PFSK-1 (cell line): ENCODE results near the gene SCP2D1.

ENCODE experiments used
- FOXP2 ChIP-seq: optimal IDR thresholded peaks from 2 replicates; pipeline ENCODE3; 2011; ENCODE audit warnings: borderline replicate concordance, control low read depth, inconsistent platforms; ENCODE audit not compliant: insufficient read depth; ENCODE audit errors: extremely low read length, extremely low read depth
- POLR2AphosphoS5 ChIP-seq: IDR thresholded peaks from 2 replicates; pipeline ENCODE4 v1.6.1; 2012; ENCODE audit warnings: low read depth, mild to moderate bottlenecking, control low read depth, low read length, moderate library complexity
- REST ChIP-seq, 2 experiments: IDR thresholded peaks; 2 replicates each; pipeline versions ENCODE4 v1.6.1 to v1.8.0; 2011 to 2012; ENCODE audit warnings: low read depth in 2 of 2, low read length in 2 of 2, control low read depth in 1 of 2, inconsistent platforms in 1 of 2, mild to moderate bottlenecking in 1 of 2, moderate library complexity in 1 of 2; ENCODE audit not compliant: insufficient read depth in 1 of 2
- SIN3A ChIP-seq: IDR thresholded peaks from 2 replicates; pipeline ENCODE4 v1.6.1; 2012; ENCODE audit warnings: mild to moderate bottlenecking, low read length, moderate library complexity, borderline replicate concordance; ENCODE audit not compliant: insufficient read depth
- TAF1 ChIP-seq: IDR thresholded peaks from 2 replicates; pipeline ENCODE4 v1.6.1; 2012; ENCODE audit warnings: low read length, control low read depth, borderline replicate concordance; ENCODE audit not compliant: insufficient read depth

The SCP2D1 gene

GRCh38 chr20:18840248-18840645, 26.7 kb downstream of the SCP2D1 start:
- TF ChIP-seq SIN3A (no peak), TAF1 (no peak), POLR2AphosphoS5 (no peak), FOXP2 (no peak), REST (IDR thresholded peaks at IDR 0.05; ENCODE audit: insufficient read depth in 1 of 2, low read depth in 2 of 2, low read length in 2 of 2) (no peak)

- no peak for TF ChIP-seq POLR2AphosphoS5
- no peak for TF ChIP-seq REST (IDR thresholded peaks at IDR 0.05; ENCODE audit: insufficient read depth in 1 of 2, low read depth in 2 of 2, low read length in 2 of 2)
- no peak for TF ChIP-seq TAF1
- TF ChIP-seq SIN3A: no peak
- no peak for TF ChIP-seq FOXP2
These were observed 31.4 kb downstream of the SCP2D1 start for GRCh38 chr20:18845017-18845416.

- TF ChIP-seq FOXP2: no peak
- TF ChIP-seq SIN3A: no peak
These were observed 33.7 kb downstream of the SCP2D1 start for GRCh38 chr20:18847226-18847755.

- TF ChIP-seq FOXP2 (no peak), POLR2AphosphoS5 (no peak), REST (IDR thresholded peaks at IDR 0.05; ENCODE audit: insufficient read depth in 1 of 2, low read depth in 2 of 2, low read length in 2 of 2) (no peak), TAF1 (no peak), SIN3A (no peak)
These were observed 35.5 kb downstream of the SCP2D1 start for GRCh38 chr20:18849131-18849530.

GRCh38 chr20:18851629-18852028, 38.0 kb downstream of the SCP2D1 start:
- no peak for TF ChIP-seq REST (IDR thresholded peaks at IDR 0.05; ENCODE audit: insufficient read depth in 1 of 2, low read depth in 2 of 2, low read length in 2 of 2)
- no peak for TF ChIP-seq POLR2AphosphoS5
- no peak for TF ChIP-seq FOXP2
- no peak for TF ChIP-seq TAF1
- no peak for TF ChIP-seq SIN3A
